Body of pancreas (tissue), 4 donors: Measurements from ENCODE around the gene NSMCE1. TPM values are rescaled to one million over a fixed set of nuclear protein-coding genes. Genes with fewer than 3 reads are reported as not detected.

ENCODE experiments used
- ATAC-seq: fragments of 150-250 bp; one replicate; pipeline ENCODE4 v1.9.1; 2016
- DNase-seq, 4 donors: peaks; one replicate each; pipeline ENCODE4 v3.0.0-alpha.2; 2019
- H3K27ac ChIP-seq, 4 donors: fragments of 200-600 bp; sonication (generic); 1 replicate in 3 of 4; 2 replicates in 1 of 4; pipeline versions ENCODE4 v1.5.1 to v1.6.1; 2016 to 2019; ENCODE audit warnings: mild to moderate bottlenecking in 1 of 4, mixed read lengths in 1 of 4, moderate library complexity in 1 of 4
- H3K27me3 ChIP-seq, 2 donors: fragments of 200-600 bp; sonication (generic); one replicate each; pipeline ENCODE4 v1.6.0; 2016; ENCODE audit warnings: mild to moderate bottlenecking in 1 of 2
- H3K36me3 ChIP-seq, 2 donors: fragments of 200-600 bp; sonication (generic); replicated peaks in 1 of 2; 2 replicates each; pipeline ENCODE4 v1.5.1; 2016; ENCODE audit warnings: low read depth in 2 of 2; ENCODE audit not compliant: insufficient read depth in 1 of 2
- H3K4me1 ChIP-seq: fragments of 200-600 bp; sonication (generic); one replicate; pipeline ENCODE4 v1.6.0; 2016
- H3K4me3 ChIP-seq, 2 donors: fragments of 200-600 bp; sonication (generic); 1 replicate in 1 of 2; 2 replicates in 1 of 2; pipeline ENCODE4 v1.5.1; 2016 to 2019
- H3K9me3 ChIP-seq, 3 donors: fragments of 200-600 bp; sonication (generic); 1 replicate in 2 of 3; 2 replicates in 1 of 3; pipeline ENCODE4 v1.5.1; 2016
- CTCF ChIP-seq, 7 experiments: fragments of 450-650 bp in 4 of 7; fragments of 200-600 bp in 3 of 7; sonication (generic) in 3 of 7; IDR thresholded peaks; one replicate each; pipeline ENCODE4 v1.5.1; 2016 to 2019; ENCODE audit warnings: antibody characterized with exemption in 7 of 7
- POLR2A ChIP-seq, 3 donors: fragments of 450-650 bp; IDR thresholded peaks; one replicate each; pipeline ENCODE4 v1.6.1; 2016; ENCODE audit warnings: antibody characterized with exemption in 3 of 3, mild to moderate bottlenecking in 2 of 3
- WGBS, 2 donors: methylation state at CpG; one replicate each; pipeline ENCODE4 v1.1.5; 2017; 5-methylcytosine and 5-hydroxymethylcytosine counted together
- intact Hi-C: fragments of 100-400 bp; cut with DNase I; formaldehyde crosslinking; loops from one replicate; pipeline ENCODE4 v1.15.1; 2023
- total RNA-seq, 2 donors: library from RNA; depleted of rRNA; stranded (reverse); fragments of >200 nt; gene quantifications; one replicate each; pipeline ENCODE4 v1.1.0, GENCODE V29; 2016

Gene NSMCE1
- total RNA-seq, 2 donors from 2014 or later = 20.1 to 29.1 TPM

GRCh38 chr16:27259710-27260109 is 8.9 kb downstream of the NSMCE1 start:
- ATAC-seq (no peak), DNase-seq (no peak)
- no peaks in the 10 kb centered on the region for H3K9me3 ChIP-seq
- no peak overlapping the region for H3K27ac ChIP-seq
- no peak overlapping the region for H3K4me3 ChIP-seq
- WGBS, 2 donors = 95% methylated on average over 3 to 4 of the region's 4 CpGs
- intact Hi-C loops = no loop called here
- H3K36me3 ChIP-seq = peaks cover 0 to 7% of the 10 kb centered on the region in 2 donors
- no peaks in the 10 kb centered on the region for H3K27me3 ChIP-seq
- no peak for TF ChIP-seq POLR2A (IDR thresholded peaks at IDR 0.05)
- TF ChIP-seq CTCF (IDR thresholded peaks at IDR 0.05) = no peak
- peaks cover 8% of the 10 kb centered on the region for H3K4me1 ChIP-seq

- no peak overlapping the region for H3K4me3 ChIP-seq
- TF ChIP-seq POLR2A (IDR thresholded peaks at IDR 0.05) = no peak
- no peak for TF ChIP-seq CTCF (IDR thresholded peaks at IDR 0.05)
- WGBS, 2 donors = 76 to 83% methylated on average over 3 of the region's 3 CpGs
- intact Hi-C loops = no loop called here
- DNase-seq (no peak), ATAC-seq (no peak)
- H3K9me3 ChIP-seq = no peaks in the 10 kb centered on the region
- peaks cover 0 to 7% of the 10 kb centered on the region in 2 donors for H3K36me3 ChIP-seq
- peak overlapping the region in 1 of 4 donors; percentile 17 for H3K27ac ChIP-seq
- no peaks in the 10 kb centered on the region for H3K27me3 ChIP-seq
- peaks cover 8% of the 10 kb centered on the region for H3K4me1 ChIP-seq
These were observed 10.3 kb downstream of the NSMCE1 start for GRCh38 chr16:27258241-27258734.

GRCh38 chr16:27257271-27257670 is 11.3 kb downstream of the NSMCE1 start:
- TF ChIP-seq CTCF (IDR thresholded peaks at IDR 0.05) (no peak), POLR2A (IDR thresholded peaks at IDR 0.05) (no peak)
- H3K9me3 ChIP-seq = no peaks in the 10 kb centered on the region
- no peak overlapping the region for H3K4me3 ChIP-seq
- WGBS, 2 donors = 86 to 91% methylated on average over 14 of the region's 14 CpGs
- peaks cover 0 to 7% of the 10 kb centered on the region in 2 donors for H3K36me3 ChIP-seq
- H3K27ac ChIP-seq = no peak overlapping the region
- peaks cover 8% of the 10 kb centered on the region for H3K4me1 ChIP-seq
- DNase-seq (no peak), ATAC-seq (no peak)
- intact Hi-C loops = no loop called here
- no peaks in the 10 kb centered on the region for H3K27me3 ChIP-seq

DNA sequence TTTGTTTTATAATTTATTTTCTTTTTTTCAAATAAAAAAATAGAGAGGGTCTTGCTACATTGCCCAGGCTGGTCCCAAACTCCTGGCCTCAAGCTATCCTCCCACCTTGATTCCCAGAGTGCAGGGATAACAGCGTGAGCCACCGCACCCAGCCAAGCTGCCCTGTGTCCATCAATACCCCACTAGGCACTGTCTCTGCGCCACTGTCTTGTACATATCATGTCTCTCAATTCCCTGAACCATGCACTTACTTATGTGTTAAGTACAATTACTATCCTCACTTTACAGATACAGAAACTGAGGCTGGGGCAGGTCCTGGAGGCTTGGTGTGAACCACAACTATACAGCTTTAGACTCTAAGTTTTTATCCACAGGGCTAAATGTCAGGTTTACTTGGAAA is 11.7 kb downstream of the NSMCE1 start:
- intact Hi-C loops = no loop called here
- H3K36me3 ChIP-seq = peaks cover 0 to 7% of the 10 kb centered on the region in 2 donors
- ATAC-seq (no peak), DNase-seq (no peak)
- no peaks in the 10 kb centered on the region for H3K27me3 ChIP-seq
- TF ChIP-seq POLR2A (IDR thresholded peaks at IDR 0.05) (no peak), CTCF (IDR thresholded peaks at IDR 0.05) (no peak)
- H3K4me1 ChIP-seq = peaks cover 5% of the 10 kb centered on the region
- no peak overlapping the region for H3K27ac ChIP-seq
- 98% methylated on average over 3 of the region's 3 CpGs for WGBS, 2 donors
- no peaks in the 10 kb centered on the region for H3K9me3 ChIP-seq
- H3K4me3 ChIP-seq = no peak overlapping the region

- Histone ChIP-seq H3K27me3 (no peaks in the 10 kb centered on the region), H3K9me3 (no peaks in the 10 kb centered on the region), H3K4me1 (no peaks in the 10 kb centered on the region), H3K27ac (peak overlapping the region in 2 of 4 donors; percentile 18 to 40), H3K36me3 (peaks cover 0 to 7% of the 10 kb centered on the region in 2 donors), H3K4me3 (no peak overlapping the region)
- DNase-seq (no peak), ATAC-seq (no peak)
- TF ChIP-seq POLR2A (IDR thresholded peaks at IDR 0.05) (no peak), CTCF (IDR thresholded peaks at IDR 0.05) (no peak)
- intact Hi-C loops = no loop called here
- 84 to 94% methylated on average over 3 of the region's 3 CpGs for WGBS, 2 donors
These were observed 14.2 kb downstream of the NSMCE1 start for GRCh38 chr16:27254262-27254811.
